Peyer's patch (tissue), 4 donors: ENCODE measurements around the gene SMAP1. TPM values are rescaled to one million over a fixed set of nuclear protein-coding genes. Genes with fewer than 3 reads are reported as not detected.

Experiments
- DNase-seq, 3 donors: peaks; one replicate each; pipeline ENCODE4 v3.0.0-alpha.2; 2017 to 2019
- H3K27ac ChIP-seq, 4 donors: fragments of 200-600 bp; sonication (generic); one replicate each; pipeline ENCODE4 v1.5.1; 2016 to 2019
- H3K27me3 ChIP-seq, 2 donors: fragments of 200-600 bp; sonication (generic); one replicate each; pipeline ENCODE4 v1.5.1; 2019
- H3K36me3 ChIP-seq, 3 donors: fragments of 200-600 bp; sonication (generic); one replicate each; pipeline ENCODE4 v1.5.1; 2016 to 2019
- H3K4me1 ChIP-seq, 4 donors: fragments of 200-600 bp; sonication (generic); one replicate each; pipeline ENCODE4 v1.5.1; 2016 to 2019
- H3K4me3 ChIP-seq, 4 donors: fragments of 200-600 bp; sonication (generic); 1 replicate in 3 of 4; 2 replicates in 1 of 4; pipeline ENCODE4 v1.5.1; 2016 to 2019; ENCODE audit warnings: mild to moderate bottlenecking in 1 of 4
- H3K9me3 ChIP-seq, 4 donors: fragments of 200-600 bp; sonication (generic); one replicate each; pipeline ENCODE4 v1.5.1; 2016 to 2019; ENCODE audit warnings: mild to moderate bottlenecking in 1 of 4
- CTCF ChIP-seq, 6 experiments: fragments of 450-650 bp in 4 of 6; fragments of 200-600 bp in 2 of 6; sonication (generic) in 1 of 6; IDR thresholded peaks; one replicate each; pipeline ENCODE4 v1.5.1; 2017 to 2019; ENCODE audit warnings: antibody characterized with exemption in 6 of 6, mild to moderate bottlenecking in 3 of 6, moderate library complexity in 1 of 6
- POLR2A ChIP-seq, 2 donors: fragments of 450-650 bp; IDR thresholded peaks; one replicate each; pipeline ENCODE4 v1.5.1; 2017; ENCODE audit warnings: antibody characterized with exemption in 2 of 2, mild to moderate bottlenecking in 2 of 2, moderate library complexity in 2 of 2
- total RNA-seq, 4 donors: library from RNA; depleted of rRNA; stranded (reverse); fragments of >200 nt; gene quantifications; one replicate each; pipeline ENCODE4 v1.1.0, GENCODE V29; 2016

The SMAP1 gene
- total RNA-seq, 4 donors from 2014 or later = 23.1 to 48.9 (median 42.1) TPM

- Histone ChIP-seq H3K4me1 (peaks cover 0 to 9% (median 0%) of the 10 kb centered on the region in 4 donors), H3K27me3 (no peaks in the 10 kb centered on the region), H3K36me3 (no peaks in the 10 kb centered on the region), H3K4me3 (no peak overlapping the region), H3K27ac (no peak overlapping the region), H3K9me3 (no peaks in the 10 kb centered on the region)
- TF ChIP-seq POLR2A (IDR thresholded peaks at IDR 0.05) = no peak
- no peak for TF ChIP-seq CTCF (IDR thresholded peaks at IDR 0.05)
- DNase-seq = no peak
Measured at GRCh38 chr6:70680396-70680795, 12.7 kb downstream of the SMAP1 start.

- TF ChIP-seq POLR2A (IDR thresholded peaks at IDR 0.05) (no peak), CTCF (IDR thresholded peaks at IDR 0.05) (no peak)
- no peak for DNase-seq
- Histone ChIP-seq H3K27me3 (no peaks in the 10 kb centered on the region), H3K4me3 (no peak overlapping the region), H3K4me1 (peaks cover 0 to 9% (median 0%) of the 10 kb centered on the region in 4 donors), H3K27ac (no peak overlapping the region), H3K36me3 (no peaks in the 10 kb centered on the region), H3K9me3 (no peaks in the 10 kb centered on the region)
Measured at GRCh38 chr6:70684794-70685493, 17.3 kb downstream of the SMAP1 start.

- H3K4me1 ChIP-seq = peaks cover 0 to 9% (median 0%) of the 10 kb centered on the region in 4 donors
- no peaks in the 10 kb centered on the region for H3K36me3 ChIP-seq
- no peak for DNase-seq
- H3K27ac ChIP-seq = no peak overlapping the region
- no peaks in the 10 kb centered on the region for H3K9me3 ChIP-seq
- no peaks in the 10 kb centered on the region for H3K27me3 ChIP-seq
- H3K4me3 ChIP-seq = no peak overlapping the region
- TF ChIP-seq CTCF (IDR thresholded peaks at IDR 0.05) = no peak
- no peak for TF ChIP-seq POLR2A (IDR thresholded peaks at IDR 0.05)
Measured at GRCh38 chr6:70685494-70686180, 18.0 kb downstream of the SMAP1 start.

GRCh38 chr6:70686548-70687133 lies 19.0 kb downstream of the SMAP1 start:
- TF ChIP-seq POLR2A (IDR thresholded peaks at IDR 0.05) (no peak), CTCF (IDR thresholded peaks at IDR 0.05) (peak; percentile 56 to 83 (median 76))
- no peak for DNase-seq
- no peak overlapping the region for H3K27ac ChIP-seq

GRCh38 chr6:70693887-70694286 lies 26.2 kb downstream of the SMAP1 start:
- Histone ChIP-seq H3K4me3 (no peak overlapping the region), H3K36me3 (no peaks in the 10 kb centered on the region), H3K4me1 (peaks cover 0 to 4% (median 0%) of the 10 kb centered on the region in 4 donors), H3K27me3 (no peaks in the 10 kb centered on the region), H3K9me3 (no peaks in the 10 kb centered on the region), H3K27ac (no peak overlapping the region)
- DNase-seq = no peak
- TF ChIP-seq CTCF (IDR thresholded peaks at IDR 0.05) (no peak), POLR2A (IDR thresholded peaks at IDR 0.05) (no peak)

More at GRCh38 chr6:70686548-70687133, 19.0 kb downstream of the SMAP1 start:
- H3K36me3 ChIP-seq = no peaks in the 10 kb centered on the region
- H3K4me1 ChIP-seq = peaks cover 0 to 9% (median 0%) of the 10 kb centered on the region in 4 donors
- no peaks in the 10 kb centered on the region for H3K27me3 ChIP-seq
- no peaks in the 10 kb centered on the region for H3K9me3 ChIP-seq
- no peak overlapping the region for H3K4me3 ChIP-seq
